Measurements from ENCODE around the gene NELFCD.
A peak's percentile ranks its signal among the peaks of the same experiment; 100 is the strongest.
"Not testable (repeated sequence)": the region's sequence is repeated elsewhere in the genome, so short reads cannot be mapped to it uniquely, and the experiment has no call there.

Gene NELFCD, protein sequence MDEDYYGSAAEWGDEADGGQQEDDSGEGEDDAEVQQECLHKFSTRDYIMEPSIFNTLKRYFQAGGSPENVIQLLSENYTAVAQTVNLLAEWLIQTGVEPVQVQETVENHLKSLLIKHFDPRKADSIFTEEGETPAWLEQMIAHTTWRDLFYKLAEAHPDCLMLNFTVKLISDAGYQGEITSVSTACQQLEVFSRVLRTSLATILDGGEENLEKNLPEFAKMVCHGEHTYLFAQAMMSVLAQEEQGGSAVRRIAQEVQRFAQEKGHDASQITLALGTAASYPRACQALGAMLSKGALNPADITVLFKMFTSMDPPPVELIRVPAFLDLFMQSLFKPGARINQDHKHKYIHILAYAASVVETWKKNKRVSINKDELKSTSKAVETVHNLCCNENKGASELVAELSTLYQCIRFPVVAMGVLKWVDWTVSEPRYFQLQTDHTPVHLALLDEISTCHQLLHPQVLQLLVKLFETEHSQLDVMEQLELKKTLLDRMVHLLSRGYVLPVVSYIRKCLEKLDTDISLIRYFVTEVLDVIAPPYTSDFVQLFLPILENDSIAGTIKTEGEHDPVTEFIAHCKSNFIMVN

DNA sequence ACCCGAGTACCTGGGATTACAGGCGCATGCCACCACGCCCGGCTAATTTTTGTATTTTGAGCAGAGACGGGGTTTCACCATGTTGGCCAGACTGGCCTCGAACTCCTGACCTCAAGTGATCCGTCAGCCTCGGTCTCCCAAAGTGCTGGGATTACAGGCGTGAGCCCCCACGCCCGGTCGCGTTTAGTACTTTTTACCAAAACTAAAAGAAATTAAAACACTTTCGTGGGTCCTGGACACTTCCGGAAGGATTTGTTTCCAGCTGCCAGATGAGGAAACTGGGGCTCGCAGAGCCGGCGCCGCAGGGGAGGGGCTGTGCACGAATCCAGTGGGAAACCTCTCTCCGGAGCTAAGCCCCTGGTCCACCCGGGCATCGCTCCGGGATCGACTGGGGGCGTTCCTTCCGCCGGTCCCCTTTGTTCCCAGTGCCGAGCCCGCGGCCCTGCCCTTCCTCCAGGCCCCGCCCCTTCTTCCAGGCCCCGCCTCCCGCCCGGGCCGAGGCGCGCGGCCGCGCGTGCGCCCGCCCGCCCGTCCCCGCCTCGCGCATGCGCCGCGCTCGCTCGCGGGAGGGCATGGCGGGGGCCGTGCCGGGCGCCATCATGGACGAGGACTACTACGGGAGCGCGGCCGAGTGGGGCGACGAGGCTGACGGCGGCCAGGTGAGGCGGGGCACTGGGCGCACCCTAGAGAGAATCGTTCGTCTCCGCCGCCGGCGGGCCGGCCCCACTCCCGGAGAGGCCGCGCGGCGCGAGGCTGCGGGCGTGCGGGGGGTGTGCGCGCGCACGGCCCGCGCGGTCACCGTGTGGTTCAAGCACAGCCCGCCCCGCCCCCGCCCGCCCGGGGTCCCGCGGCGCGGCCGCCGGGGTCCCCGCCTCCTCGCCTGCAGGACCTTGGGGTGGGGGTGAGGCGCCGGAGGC lies at the start of gene NELFCD:
Gene NELFCD, plus strand, starts transcription at position 546 of the 917 bp plus-strand sequence. Its CDS starts 54 bp downstream, at position 600.
- DNase-seq (ENCODE audit: low read depth in 1 of 2, low spot score in 1 of 2) = peak; percentile 78 to 83

DNA sequence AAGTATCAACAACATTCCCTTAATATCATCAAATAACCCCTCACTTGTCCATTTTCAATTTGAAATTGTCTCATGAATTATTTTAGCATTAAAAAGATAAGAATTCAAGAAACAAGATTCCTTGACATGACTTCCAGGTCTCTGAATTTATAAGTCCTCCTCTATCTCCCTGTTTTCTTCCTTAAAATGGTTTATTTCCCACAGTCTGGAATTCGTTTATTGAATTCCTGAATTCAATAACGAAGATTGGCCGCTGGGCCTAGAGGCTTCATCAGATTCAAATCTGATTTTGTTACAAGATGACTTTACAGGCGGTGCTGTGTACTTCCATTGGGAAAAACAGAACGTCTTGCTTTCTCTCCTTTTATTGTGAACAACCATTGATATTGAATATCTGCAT lies 48.9 kb upstream of the NELFCD start:
- no peak for DNase-seq (ENCODE audit: low read depth in 1 of 2, low spot score in 1 of 2)

DNA sequence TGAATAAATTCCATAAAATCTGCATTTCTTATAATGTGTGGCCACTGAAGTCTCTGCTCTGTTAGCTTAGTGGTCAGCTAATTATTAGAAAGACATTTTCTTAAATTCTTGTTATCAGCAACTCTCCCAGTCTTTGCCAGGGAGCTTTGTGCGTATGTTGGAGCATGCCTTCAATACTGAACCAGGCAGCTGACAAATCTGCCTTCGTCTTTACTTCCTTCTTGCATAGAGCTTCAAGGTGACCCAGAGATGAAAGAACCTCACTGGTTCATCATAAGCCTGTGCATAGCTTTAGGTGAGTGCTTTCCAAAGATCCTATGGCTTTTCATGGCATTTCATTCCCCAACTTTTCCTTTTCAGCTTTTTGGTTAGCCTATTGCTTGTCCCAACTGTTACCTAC lies 43.0 kb upstream of the NELFCD start:
- no peak for DNase-seq (ENCODE audit: low read depth in 1 of 2, low spot score in 1 of 2)

DNA sequence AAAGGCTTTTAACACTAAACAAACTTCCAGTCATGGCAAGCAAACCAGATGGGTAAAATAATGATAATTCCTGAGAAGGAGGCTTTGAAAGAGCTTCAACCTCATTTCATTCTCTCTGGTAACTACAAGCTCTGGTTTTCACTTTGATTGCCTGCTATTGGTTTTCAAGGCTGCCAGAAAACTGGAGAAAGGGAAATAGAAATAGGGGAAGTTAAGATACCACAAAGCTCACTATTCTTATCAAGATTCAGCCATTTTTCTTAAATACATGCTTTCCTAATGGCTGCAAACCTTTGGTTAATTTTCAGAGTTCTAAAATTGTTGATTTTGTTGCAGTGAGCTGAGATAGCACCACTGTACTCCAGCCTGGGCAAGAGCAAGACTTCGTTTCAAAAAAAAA lies 42.5 kb upstream of the NELFCD start:
- no peak for DNase-seq (ENCODE audit: low read depth in 1 of 2, low spot score in 1 of 2)

DNA sequence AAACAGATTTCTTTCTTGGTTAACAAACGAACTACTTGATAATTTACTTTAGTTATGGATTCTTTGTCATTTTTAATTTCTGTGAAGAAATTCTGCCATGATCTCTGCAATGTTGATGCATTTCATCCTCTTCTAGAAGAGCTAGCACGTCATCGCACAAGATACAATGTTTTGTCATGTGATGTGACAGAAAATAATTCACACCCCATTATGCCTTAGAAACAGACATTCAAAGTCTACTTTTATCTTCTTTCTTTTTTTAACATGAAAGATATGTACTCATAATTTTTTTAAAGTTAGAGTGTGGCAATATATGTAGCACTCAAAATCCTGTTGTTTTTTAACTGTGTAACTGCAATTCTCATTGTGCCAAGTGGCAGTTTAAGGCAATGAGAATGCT lies 39.6 kb upstream of the NELFCD start:
- DNase-seq (ENCODE audit: low read depth in 1 of 2, low spot score in 1 of 2) = no peak

DNA sequence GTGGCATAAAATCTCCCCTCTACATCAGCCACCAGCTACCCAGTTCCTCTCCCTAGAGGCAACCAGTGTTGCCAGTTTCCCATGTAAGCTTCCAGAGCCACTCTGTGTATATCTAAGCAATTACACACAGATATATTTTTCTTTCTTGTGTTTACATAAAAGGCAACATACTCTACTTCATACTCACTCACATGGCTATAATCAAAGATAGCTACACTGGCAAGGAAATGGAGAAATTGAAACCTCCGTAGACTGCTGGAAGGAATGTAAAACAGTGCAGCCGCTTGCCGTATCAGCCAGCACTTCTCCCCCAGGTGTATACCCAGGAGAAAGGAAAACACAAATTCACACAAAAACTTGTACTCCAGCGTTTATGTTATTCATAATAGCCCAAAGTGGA lies 38.5 kb upstream of the NELFCD start:
- DNase-seq (ENCODE audit: low read depth in 1 of 2, low spot score in 1 of 2) = no peak

DNA sequence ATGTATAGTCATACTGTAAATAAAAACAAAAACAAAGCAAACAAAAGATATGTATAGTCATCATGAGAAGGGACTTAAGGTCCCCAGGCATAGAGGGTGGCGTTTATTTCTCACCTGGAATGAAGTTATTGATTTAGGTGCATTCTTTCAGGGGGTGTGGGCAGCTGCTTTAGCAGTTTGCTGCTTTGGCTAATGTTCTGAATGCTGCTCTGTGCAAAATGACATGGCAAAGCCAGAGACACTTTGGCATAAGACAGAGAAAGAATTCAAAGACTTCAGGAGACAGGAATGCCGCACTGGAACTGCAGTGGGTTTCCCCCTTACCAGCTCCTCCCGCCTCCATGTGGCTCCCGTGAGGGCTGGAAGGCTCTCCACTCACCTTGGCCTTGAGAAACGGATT lies 36.4 kb upstream of the NELFCD start:
- no peak for DNase-seq (ENCODE audit: low read depth in 1 of 2, low spot score in 1 of 2)

DNA sequence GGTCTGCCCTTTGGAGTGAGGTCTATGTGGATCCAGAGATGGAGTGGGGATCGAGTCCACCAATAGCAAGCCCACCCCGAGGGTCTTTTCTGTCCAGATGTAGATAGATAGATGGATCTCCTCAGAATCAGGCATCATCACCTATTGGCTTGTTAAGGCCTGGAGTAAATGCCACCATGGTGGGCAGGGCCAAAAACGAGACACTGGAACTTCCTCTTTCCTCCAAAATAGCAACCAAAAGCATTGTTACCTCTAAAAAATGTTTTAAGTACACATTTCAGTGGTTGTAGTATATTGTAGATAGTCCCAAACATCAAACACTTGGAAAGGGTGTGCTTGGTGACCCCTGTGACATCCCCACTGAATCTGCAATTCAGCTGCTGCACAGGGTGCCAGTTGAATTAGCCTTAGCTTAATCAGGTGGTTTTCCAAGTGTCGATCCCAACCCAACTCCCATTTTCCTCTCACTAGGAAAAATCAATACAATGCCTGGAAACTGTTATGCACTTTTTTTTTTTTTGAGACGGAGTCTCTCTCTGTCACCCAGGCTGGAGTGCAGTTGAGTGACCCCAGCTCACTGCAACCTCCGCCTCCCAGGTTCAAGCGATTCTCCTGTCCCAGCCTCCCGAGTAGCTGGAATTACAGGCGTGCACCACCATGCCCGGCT lies 35.0 kb upstream of the NELFCD start:
- DNase-seq (ENCODE audit: low read depth in 1 of 2, low spot score in 1 of 2) = no peak

DNA sequence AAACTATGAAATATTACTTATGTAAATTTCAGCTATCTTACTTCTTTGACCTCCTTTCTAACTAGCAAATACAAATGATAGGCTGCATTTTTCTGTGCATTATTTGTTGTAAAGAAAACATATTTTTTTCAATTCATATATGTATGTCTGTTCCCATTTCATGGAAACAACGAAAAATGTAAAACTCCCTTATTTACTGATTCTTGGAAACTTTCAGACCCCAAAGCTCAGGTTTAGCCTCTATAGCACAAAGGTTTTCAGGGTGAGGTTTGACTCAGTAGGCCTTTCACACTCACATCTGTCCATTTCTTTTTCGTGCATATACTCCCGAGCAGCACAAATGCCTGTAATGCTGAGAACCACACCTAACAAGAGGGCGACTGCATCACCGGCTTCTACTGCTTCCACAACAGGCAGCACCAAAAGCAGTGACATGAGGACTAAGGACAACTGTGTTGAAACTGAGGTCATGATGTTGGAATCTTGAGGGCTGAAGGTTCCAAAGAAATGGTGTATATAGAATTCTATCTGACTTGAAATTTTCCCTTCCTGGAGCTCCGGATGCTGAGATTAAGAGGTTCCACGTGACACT lies 33.2 kb upstream of the NELFCD start:
- not testable (repeated sequence) for DNase-seq (ENCODE audit: low read depth in 1 of 2, low spot score in 1 of 2)

DNA sequence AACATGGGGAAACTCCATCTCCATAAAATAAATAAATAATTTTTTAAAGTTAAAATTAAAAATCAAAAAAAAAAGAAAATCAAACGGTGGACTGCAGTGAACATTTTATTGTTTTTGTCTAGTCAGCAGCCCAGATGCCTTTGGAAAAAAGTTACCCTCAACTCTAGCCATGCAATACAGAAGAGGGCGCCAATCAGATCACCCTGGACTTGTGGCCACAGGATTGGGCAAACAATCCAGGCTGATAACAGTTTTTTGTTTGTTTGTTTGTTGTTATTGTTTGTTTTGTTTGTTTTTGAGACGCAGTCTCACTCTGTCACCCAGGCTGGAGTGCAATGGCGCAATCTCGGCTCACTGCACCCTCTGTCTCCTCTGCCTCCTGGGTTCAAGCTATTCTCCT lies 30.5 kb upstream of the NELFCD start:
- DNase-seq (ENCODE audit: low read depth in 1 of 2, low spot score in 1 of 2) = no peak

DNA sequence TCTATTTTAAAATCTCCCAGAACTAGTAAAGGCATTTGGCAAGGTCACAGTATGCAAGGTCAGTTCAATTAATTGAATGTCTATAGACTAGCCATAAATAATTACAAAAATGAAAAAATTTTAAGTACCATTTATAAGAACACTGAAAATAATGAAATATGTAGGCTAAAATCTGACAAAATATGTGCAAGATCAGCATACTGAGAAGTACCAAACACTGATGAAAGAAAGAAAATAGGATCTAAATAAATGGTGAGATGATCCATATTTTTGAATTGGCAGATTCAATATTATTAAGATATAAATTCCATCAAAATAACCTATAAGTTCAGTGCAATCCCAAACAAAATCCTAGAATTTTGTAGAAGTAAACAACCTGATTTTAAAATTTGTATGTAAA lies 28.0 kb upstream of the NELFCD start:
- no peak for DNase-seq (ENCODE audit: low read depth in 1 of 2, low spot score in 1 of 2)

DNA sequence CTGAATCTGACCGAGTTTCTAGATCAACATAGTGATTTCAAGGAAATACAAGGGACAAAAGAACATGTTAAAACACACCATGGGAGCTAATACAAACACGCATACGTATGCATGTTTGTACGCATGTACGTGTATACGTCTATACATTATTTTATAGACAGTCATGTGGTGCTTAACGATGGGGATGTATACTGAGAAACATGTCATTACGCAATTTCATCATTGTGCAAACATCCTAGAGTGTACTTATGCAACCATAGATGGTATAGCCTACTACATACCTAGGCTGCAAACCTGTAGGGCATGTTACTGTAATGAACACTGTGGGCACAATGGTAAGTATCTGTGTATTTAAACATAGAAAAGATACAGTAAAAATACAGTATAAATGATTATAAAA lies 25.0 kb upstream of the NELFCD start:
- no peak for DNase-seq (ENCODE audit: low read depth in 1 of 2, low spot score in 1 of 2)

DNA sequence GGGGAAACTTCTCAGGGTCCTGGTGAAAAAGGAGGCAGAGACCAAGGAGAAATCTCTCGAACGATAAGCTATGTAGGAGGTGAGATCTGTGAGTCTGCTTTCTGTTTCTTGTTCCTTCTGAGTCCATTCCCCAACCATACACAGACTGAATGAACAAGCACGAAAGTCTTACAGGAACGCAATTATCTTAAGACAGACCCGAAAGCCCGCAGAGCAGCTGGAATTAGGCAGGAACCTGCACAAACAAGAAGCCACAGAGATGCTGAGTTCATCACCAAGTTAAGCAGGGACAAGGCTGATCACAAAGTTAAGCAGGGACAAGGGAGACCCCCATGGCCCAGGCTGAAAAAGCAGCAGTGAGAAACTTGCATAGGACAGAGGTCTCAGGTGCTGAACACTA lies 21.4 kb upstream of the NELFCD start:
- DNase-seq (ENCODE audit: low read depth in 1 of 2, low spot score in 1 of 2) = no peak

DNA sequence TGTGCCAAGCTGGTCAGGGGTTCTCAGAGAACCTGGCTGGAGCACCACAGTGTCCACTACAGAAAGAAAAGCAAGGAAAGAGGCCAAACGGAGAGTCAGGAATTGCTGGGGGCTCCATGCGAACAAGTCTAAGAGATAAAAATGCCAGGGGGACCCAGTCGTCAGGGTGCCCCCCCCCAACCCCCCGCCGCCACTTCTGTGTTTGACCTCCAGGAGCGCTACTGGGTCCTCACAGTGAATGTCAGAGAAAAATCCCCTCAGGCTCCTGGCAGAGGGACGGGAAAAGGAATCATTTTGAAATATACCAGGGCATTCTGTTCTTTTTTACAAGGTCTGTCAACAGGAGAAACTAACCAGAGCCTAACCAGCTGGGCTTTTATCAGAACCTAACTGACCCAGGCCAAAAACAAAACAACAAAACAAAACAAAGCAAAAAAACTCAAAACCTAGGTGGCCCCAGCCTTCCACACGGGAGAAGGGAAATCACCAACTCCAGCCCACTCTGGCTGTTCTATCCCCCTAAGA lies 17.9 kb upstream of the NELFCD start:
- DNase-seq (ENCODE audit: low read depth in 1 of 2, low spot score in 1 of 2) = no peak

DNA sequence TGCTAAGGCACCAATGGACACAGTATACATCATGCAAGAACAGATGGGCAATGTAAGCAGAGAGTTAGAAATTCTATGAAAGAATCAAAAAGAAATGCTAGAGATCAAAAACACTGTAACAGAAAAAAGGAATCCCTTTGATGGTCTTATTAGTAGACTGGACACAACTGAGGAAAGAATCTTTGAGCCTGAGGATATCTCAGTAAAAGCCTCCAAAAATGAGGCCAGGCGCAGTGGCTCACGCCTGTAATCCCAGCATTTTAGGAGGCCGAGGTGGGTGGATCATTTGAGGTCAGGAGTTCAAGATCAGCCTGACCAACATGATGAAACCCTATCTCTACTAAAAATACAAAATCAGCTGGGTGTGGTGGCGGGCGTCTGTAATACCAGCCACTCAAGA lies 17.1 kb upstream of the NELFCD start:
- DNase-seq (ENCODE audit: low read depth in 1 of 2, low spot score in 1 of 2) = not testable (repeated sequence)

DNA sequence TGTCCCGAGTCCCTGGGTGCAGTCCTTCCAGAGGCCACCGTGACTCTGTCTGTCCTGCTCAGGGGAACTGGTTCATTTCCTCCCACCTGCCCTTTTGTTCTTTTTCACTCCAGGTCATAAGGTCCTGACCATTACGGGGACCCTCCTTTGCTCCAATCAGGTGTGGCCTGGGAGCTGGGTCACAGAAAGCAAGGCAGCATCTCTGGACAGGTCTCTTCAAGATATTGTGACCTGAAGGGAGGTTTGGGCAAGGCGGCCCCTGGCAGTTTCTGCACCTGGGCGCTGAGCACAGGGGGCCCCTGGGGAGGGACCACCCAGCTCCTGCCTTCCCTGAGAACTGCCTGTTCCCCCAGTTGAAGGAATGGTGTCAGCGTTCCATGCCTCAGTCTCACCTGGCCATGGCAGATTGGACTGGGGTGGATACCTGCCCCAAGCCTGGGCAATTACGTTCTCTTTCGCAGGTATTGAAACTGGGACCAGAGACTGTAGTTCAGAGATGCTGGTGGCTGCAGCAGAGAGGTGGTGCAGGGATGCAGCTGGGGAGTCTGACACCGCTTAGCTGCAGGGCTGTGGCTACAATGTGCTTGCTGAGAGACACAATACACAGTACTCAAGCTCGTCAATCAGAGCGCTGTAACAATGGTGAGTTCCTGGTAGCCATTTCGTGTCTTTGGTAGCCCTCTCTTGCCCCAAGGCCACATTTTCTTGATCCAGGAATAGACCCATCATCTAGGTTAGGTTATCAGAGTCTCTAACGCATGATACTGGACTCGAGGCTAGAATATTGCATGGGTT lies 15.6 kb upstream of the NELFCD start:
- no peak for DNase-seq (ENCODE audit: low read depth in 1 of 2, low spot score in 1 of 2)

DNA sequence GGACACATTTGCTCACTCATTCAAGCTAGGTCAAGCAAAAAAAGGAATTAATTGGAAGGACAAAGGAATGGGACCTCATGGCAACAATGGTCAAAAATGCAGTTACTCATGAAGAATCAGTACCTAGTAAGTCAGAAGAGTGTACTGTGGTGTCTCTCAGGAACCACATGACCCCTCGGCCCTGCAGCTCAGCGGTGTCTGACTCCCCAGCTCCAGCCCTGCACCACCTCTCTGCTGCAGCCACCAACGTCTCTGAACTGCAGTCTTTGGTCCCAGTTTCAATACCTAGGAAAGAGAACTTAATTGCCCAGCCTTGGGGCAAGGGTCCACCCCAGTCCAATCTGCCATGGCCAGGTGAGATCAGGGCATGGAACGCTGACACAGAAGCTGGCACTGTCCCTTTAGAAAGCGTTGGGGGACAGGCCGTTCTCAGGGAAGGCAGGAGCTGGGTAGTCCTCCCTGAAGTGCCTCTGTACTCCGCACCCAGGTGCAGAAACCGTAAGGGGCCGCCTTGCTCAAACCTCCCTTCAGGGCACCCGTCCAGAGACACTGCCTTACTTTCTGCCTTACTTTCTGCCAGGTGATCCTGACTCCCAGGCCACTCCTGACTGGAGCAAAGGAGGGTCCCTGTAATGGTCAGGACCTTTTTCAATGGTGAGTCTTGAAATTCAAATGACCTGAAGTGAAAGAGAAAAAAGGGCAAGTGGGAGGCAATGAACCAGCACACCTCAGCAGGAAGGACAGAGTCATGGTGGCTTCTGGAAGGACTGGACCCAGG lies 13.2 kb upstream of the NELFCD start:
- DNase-seq (ENCODE audit: low read depth in 1 of 2, low spot score in 1 of 2) = no peak

DNA sequence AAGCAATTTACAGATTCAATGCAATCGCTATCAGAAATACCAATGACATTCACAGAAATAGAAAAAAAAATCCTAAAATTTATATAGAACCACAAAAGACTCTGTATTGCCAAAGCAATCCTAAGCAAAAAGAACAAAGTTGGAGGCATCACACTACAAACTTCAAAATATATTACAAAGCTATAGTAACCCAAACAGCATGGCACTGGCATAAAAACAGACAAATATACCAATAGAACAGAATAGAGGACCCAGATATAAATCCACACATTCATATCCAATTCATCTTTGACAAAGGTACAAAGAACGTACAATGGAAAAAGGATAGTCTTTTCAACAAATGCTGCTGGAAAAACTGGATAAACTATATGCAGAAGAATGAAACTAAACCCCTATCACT lies 11.6 kb upstream of the NELFCD start:
- no peak for DNase-seq (ENCODE audit: low read depth in 1 of 2, low spot score in 1 of 2)

DNA sequence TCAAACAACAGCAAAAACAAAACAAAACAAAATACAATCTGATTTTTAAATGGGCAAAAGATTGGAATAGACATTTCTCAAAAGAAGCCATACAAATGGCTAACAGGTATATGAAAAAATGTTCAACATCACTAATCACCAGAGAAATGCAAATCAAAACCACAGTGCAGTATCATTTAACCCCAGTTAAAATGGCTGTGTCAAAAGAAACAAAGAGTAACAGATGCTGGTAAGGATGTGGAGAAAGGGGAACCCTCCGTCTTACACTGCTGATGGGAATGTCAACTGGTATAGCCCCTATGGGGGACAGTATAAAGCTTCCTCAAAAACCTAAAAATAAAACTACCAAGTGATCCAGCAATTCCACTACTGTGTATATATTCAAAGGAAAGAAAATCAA lies 10.9 kb upstream of the NELFCD start:
- DNase-seq (ENCODE audit: low read depth in 1 of 2, low spot score in 1 of 2) = no peak
